Breast epithelium (tissue), 4 donors: ENCODE results near the gene PNPLA1. TPM values are rescaled to one million over a fixed set of nuclear protein-coding genes. Genes with fewer than 3 reads are reported as not detected.

Experiments
- DNase-seq, 2 donors: peaks; one replicate each; pipeline ENCODE4 v3.0.0-alpha.2; 2019; ENCODE audit warnings: low spot score in 2 of 2
- H3K27ac ChIP-seq, 2 donors: fragments of 200-600 bp; sonication (generic) in 1 of 2; one replicate each; pipeline ENCODE4 v1.5.1; 2016 to 2019; ENCODE audit warnings: mild to moderate bottlenecking in 1 of 2
- H3K27me3 ChIP-seq, 2 donors: fragments of 200-600 bp; sonication (generic) in 1 of 2; one replicate each; pipeline versions ENCODE4 v1.5.1 to v1.6.0; 2017 to 2019; ENCODE audit warnings: control low read depth in 1 of 2, mild to moderate bottlenecking in 1 of 2
- H3K36me3 ChIP-seq: fragments of 200-600 bp; one replicate; pipeline ENCODE4 v1.5.1; 2019
- H3K4me1 ChIP-seq, 2 donors: fragments of 200-600 bp; sonication (generic); one replicate each; pipeline ENCODE4 v1.5.1; 2016 to 2019; ENCODE audit warnings: control low read depth in 1 of 2
- H3K4me3 ChIP-seq, 3 donors: fragments of 200-600 bp; sonication (generic); 1 replicate in 2 of 3; 2 replicates in 1 of 3; pipeline ENCODE4 v1.5.1; 2016 to 2019; ENCODE audit warnings: mild to moderate bottlenecking in 3 of 3, moderate library complexity in 2 of 3
- H3K9me3 ChIP-seq, 2 donors: fragments of 200-600 bp; sonication (generic) in 1 of 2; one replicate each; pipeline ENCODE4 v1.5.1; 2016 to 2019; ENCODE audit warnings: control low read depth in 1 of 2
- POLR2A ChIP-seq: fragments of 450-650 bp; IDR thresholded peaks from one replicate; pipeline ENCODE4 v1.6.1; 2016; ENCODE audit warnings: antibody characterized with exemption, mild to moderate bottlenecking, moderate library complexity
- POLR2AphosphoS5 ChIP-seq, 3 donors: sonication (generic); formaldehyde crosslinking; IDR thresholded peaks; one replicate each; pipeline ENCODE4 v1.6.1; 2017; ENCODE audit warnings: antibody characterized with exemption in 3 of 3
- intact Hi-C: fragments of 100-400 bp; cut with DNase I; formaldehyde crosslinking; loops from one replicate; pipeline ENCODE4 v1.15.1; 2023; ENCODE audit warnings: low total_unique reads
- total RNA-seq, 3 donors: library from RNA; depleted of rRNA; stranded (reverse); fragments of >200 nt; gene quantifications; one replicate each; pipeline ENCODE4 v1.1.0, GENCODE V29; 2016
- TF ChIP-seq, protein P1 (sequence below), 3 donors: fragments of 450-650 bp; IDR thresholded peaks; one replicate each; pipeline ENCODE4 v1.5.1; 2016 to 2017; ENCODE audit warnings: antibody characterized with exemption in 3 of 3, mild to moderate bottlenecking in 3 of 3, moderate library complexity in 3 of 3

Gene PNPLA1
- total RNA-seq, 3 donors from 2014 or later = not detected

DNA sequence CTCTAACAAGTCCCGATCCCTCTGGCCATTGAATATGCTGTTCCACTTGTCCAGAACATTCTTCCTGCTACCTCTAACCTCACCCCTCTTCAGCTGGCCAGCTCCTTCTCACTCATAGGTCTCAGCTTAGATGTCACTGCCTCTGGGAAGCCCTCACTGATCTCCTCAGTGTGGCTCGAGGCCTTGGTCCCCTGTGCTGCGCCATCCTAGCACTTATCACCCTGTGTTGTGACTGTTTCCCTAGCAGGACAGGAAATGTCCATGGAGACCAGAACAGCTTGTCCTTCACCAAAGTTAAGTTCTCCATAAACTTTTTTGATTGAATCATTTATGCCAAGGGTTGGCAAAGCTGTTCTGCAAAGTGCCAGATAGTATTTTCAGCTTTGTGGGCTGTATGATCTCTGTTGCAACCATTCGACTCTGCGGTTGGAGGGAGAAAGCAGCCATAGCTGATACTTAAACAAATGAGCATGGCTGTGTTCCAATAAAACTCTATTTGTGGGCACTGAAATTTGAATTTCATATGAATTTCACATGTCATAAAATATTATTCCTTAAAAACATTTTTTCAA, 73.3 kb downstream of the PNPLA1 start:
- Histone ChIP-seq H3K4me1 (no peaks in the 10 kb centered on the region), H3K9me3 (no peaks in the 10 kb centered on the region), H3K27me3 (no peaks in the 10 kb centered on the region), H3K27ac (no peak overlapping the region), H3K36me3 (no peaks in the 10 kb centered on the region), H3K4me3 (no peak overlapping the region)
- intact Hi-C loops = no loop called here
- TF ChIP-seq POLR2A (no peak), POLR2AphosphoS5 (IDR thresholded peaks at IDR 0.05) (no peak)
- TF ChIP-seq, protein P1, sequence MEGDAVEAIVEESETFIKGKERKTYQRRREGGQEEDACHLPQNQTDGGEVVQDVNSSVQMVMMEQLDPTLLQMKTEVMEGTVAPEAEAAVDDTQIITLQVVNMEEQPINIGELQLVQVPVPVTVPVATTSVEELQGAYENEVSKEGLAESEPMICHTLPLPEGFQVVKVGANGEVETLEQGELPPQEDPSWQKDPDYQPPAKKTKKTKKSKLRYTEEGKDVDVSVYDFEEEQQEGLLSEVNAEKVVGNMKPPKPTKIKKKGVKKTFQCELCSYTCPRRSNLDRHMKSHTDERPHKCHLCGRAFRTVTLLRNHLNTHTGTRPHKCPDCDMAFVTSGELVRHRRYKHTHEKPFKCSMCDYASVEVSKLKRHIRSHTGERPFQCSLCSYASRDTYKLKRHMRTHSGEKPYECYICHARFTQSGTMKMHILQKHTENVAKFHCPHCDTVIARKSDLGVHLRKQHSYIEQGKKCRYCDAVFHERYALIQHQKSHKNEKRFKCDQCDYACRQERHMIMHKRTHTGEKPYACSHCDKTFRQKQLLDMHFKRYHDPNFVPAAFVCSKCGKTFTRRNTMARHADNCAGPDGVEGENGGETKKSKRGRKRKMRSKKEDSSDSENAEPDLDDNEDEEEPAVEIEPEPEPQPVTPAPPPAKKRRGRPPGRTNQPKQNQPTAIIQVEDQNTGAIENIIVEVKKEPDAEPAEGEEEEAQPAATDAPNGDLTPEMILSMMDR (IDR thresholded peaks at IDR 0.05) = no peak
- no peak for DNase-seq

DNA sequence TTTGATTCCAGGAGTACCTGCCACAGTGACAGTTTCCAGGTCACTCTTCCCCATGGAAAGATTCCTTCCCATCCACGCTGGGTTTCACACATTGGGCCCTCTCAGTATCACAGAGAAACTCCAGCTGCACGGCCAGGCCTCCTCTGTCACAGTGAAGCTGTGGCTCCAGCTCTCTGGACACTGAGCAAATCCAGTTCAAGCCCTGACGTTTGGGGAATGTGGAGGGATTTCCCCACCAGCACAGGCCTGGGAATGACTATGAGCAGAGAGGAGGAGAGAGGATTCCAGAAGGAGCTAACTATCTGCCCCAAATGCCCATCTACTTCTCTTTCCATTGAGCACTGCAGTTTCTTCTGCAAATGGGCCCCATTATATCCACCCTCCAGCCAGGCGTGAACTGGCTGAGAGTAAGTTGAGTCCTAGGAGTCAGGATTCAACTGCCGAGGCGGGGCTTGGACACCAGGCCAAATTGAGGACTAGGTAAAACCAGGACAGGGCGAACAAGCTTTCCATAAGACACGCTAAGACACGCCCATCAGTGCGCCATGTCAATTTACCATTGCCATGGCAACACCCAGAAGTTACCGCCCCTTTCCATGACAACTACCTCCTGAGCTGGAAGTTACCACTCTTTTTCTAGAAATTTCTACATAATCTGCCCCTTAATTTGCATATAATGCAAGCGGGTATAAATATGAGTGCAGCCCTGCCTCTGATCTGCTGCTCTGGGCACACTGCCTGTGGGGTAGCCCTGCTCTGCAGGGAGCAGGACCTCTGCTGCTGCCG, 76.0 kb downstream of the PNPLA1 start:
- no peaks in the 10 kb centered on the region for H3K9me3 ChIP-seq
- no peaks in the 10 kb centered on the region for H3K36me3 ChIP-seq
- intact Hi-C loops = no loop called here
- no peak for TF ChIP-seq POLR2AphosphoS5 (IDR thresholded peaks at IDR 0.05)
- no peaks in the 10 kb centered on the region for H3K27me3 ChIP-seq
- no peak for DNase-seq
- no peak overlapping the region for H3K4me3 ChIP-seq
- H3K4me1 ChIP-seq = no peaks in the 10 kb centered on the region
- no peak overlapping the region for H3K27ac ChIP-seq

DNA sequence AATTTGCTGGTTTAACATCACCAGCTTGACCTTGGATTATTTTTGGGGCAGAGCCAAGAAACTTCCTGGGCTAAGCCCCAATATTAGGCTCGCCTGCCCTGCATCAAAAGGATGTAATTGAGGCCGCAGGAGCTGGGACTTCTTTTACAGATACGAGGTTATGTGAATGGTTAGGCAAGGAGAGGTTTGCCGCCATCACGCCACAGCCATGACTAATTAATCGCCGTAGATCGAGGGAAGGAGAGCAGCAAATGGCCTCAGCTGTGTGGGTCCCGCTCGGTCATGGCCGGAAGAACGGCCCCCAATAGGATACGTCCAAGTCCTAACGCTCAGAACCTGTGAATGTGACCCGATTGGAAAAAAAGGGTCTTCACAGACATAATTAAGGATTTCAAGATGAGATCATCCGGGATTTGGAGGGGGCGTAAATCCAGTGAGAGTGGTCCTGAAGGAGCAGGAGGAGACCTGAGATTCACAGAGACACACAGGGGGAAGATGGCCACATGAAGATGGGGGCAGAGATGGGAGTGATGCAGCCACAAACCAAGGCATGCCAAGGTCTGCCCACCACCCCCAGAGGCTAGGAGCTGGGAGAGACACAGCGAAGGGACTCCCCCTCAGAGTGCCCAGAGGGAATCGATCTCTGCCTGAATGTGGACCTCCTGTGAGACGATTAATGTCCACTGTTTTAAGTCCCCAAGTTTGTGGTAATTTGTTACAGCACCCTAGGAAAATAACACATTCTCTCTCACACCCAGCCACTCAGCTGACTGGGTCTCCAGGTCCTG, 76.8 kb downstream of the PNPLA1 start:
- no peaks in the 10 kb centered on the region for H3K27me3 ChIP-seq
- no peak for DNase-seq
- TF ChIP-seq, protein P1 (IDR thresholded peaks at IDR 0.05) = no peak
- TF ChIP-seq POLR2A (no peak), POLR2AphosphoS5 (IDR thresholded peaks at IDR 0.05) (no peak)
- H3K4me1 ChIP-seq = no peaks in the 10 kb centered on the region
- H3K4me3 ChIP-seq = no peak overlapping the region
- intact Hi-C loops = no loop called here
- H3K9me3 ChIP-seq = no peaks in the 10 kb centered on the region
- H3K27ac ChIP-seq = no peak overlapping the region
- H3K36me3 ChIP-seq = no peaks in the 10 kb centered on the region

DNA sequence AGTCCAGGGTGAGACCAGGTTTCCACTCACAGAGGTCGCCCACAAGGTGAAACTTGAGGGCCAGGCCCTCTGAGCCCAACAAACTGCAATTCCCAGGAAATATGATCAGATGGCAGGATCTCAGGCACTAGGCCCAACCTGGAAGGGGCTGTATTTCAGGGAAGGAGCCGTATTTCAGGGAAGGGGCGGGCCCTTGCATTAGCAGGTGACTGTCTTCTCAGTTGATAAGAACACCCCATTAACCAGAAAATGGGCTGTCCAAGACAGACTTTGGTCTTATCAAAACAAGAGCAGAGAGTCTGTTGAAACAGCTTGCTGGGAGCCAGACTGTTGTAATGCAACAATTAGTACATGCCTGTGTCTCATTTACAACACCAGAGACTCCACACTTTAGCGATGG, 77.8 kb downstream of the PNPLA1 start:
- Histone ChIP-seq H3K36me3 (no peaks in the 10 kb centered on the region), H3K4me3 (no peak overlapping the region), H3K27me3 (no peaks in the 10 kb centered on the region), H3K9me3 (no peaks in the 10 kb centered on the region), H3K4me1 (no peaks in the 10 kb centered on the region), H3K27ac (no peak overlapping the region)
- DNase-seq = no peak
- no peak for TF ChIP-seq POLR2AphosphoS5 (IDR thresholded peaks at IDR 0.05)
- no peak for TF ChIP-seq POLR2A
- TF ChIP-seq, protein P1 (IDR thresholded peaks at IDR 0.05) = no peak
- intact Hi-C loops = no loop called here

DNA sequence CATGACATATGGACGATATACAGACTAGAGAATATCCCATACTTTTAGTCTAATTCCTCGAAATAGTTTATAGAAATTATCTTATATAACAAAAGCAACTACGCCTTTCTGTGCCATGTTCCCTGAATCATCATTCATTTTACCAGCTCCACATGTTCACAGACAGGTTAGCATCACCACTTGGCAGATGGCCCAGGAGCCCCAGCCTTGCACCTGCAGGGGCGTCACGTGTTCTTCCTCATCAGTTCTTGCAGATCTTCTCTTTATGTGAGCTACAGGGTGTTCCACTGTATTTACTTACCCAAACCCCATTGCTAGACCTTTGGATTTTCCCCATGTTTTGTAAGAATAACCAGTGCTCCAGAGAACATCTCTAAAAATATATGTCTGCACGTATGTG, 79.4 kb downstream of the PNPLA1 start:
- DNase-seq = no peak
- Histone ChIP-seq H3K36me3 (no peaks in the 10 kb centered on the region), H3K4me3 (no peak overlapping the region), H3K27me3 (no peaks in the 10 kb centered on the region), H3K4me1 (no peaks in the 10 kb centered on the region), H3K9me3 (no peaks in the 10 kb centered on the region), H3K27ac (no peak overlapping the region)
- TF ChIP-seq, protein P1 (IDR thresholded peaks at IDR 0.05) = no peak
- TF ChIP-seq POLR2AphosphoS5 (IDR thresholded peaks at IDR 0.05) (no peak), POLR2A (no peak)
- intact Hi-C loops = no loop called here
